OCI-LY7 (cell line): Measurements from ENCODE around the gene PSG2.
"Not testable (repeated sequence)": the region's sequence is repeated elsewhere in the genome, so short reads cannot be mapped to it uniquely, and the experiment has no call there.

ENCODE experiments used
- EZH2phosphoT487 ChIP-seq: fragments of 200-600 bp; sonication (generic); IDR thresholded peaks from 2 replicates; pipeline ENCODE4 v1.6.1; 2018; ENCODE audit warnings: low read depth, borderline replicate concordance, mild to moderate bottlenecking, mixed run types, antibody characterized with exemption, low read length, moderate library complexity, mixed read lengths
- TF ChIP-seq, protein P1 (sequence below): fragments of 200-600 bp; sonication (generic); conservative IDR thresholded peaks from 2 replicates; pipeline ENCODE4 v1.5.1; 2014; ENCODE audit warnings: mild to moderate bottlenecking, antibody characterized with exemption, low read length, moderate library complexity, mixed read lengths

DNA sequence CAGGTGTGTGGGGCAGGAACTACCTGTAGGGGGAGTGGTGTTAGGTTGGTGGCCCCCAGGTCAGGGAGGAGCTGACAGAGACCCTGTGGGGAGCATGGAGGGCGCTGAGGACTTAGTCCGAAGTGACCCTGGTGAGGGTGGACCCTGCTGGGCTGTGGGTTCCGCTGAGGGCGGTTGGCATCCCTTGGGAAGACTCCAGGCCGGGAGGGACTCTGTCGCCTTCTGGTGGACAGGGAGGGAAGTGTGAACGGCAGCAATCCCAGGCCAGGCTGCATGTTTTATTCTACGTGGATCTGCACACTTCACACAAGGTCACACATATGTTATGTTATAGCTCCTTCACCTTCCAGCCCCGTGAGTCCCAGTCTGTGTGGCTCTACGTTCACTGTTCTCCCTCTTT lies 54.5 kb downstream of the PSG2 start:
- TF ChIP-seq, protein P1, sequence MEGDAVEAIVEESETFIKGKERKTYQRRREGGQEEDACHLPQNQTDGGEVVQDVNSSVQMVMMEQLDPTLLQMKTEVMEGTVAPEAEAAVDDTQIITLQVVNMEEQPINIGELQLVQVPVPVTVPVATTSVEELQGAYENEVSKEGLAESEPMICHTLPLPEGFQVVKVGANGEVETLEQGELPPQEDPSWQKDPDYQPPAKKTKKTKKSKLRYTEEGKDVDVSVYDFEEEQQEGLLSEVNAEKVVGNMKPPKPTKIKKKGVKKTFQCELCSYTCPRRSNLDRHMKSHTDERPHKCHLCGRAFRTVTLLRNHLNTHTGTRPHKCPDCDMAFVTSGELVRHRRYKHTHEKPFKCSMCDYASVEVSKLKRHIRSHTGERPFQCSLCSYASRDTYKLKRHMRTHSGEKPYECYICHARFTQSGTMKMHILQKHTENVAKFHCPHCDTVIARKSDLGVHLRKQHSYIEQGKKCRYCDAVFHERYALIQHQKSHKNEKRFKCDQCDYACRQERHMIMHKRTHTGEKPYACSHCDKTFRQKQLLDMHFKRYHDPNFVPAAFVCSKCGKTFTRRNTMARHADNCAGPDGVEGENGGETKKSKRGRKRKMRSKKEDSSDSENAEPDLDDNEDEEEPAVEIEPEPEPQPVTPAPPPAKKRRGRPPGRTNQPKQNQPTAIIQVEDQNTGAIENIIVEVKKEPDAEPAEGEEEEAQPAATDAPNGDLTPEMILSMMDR, result peak; percentile 63
- not testable (repeated sequence) for TF ChIP-seq EZH2phosphoT487
